ENCODE results near the gene GLA.

The GLA gene

DNA sequence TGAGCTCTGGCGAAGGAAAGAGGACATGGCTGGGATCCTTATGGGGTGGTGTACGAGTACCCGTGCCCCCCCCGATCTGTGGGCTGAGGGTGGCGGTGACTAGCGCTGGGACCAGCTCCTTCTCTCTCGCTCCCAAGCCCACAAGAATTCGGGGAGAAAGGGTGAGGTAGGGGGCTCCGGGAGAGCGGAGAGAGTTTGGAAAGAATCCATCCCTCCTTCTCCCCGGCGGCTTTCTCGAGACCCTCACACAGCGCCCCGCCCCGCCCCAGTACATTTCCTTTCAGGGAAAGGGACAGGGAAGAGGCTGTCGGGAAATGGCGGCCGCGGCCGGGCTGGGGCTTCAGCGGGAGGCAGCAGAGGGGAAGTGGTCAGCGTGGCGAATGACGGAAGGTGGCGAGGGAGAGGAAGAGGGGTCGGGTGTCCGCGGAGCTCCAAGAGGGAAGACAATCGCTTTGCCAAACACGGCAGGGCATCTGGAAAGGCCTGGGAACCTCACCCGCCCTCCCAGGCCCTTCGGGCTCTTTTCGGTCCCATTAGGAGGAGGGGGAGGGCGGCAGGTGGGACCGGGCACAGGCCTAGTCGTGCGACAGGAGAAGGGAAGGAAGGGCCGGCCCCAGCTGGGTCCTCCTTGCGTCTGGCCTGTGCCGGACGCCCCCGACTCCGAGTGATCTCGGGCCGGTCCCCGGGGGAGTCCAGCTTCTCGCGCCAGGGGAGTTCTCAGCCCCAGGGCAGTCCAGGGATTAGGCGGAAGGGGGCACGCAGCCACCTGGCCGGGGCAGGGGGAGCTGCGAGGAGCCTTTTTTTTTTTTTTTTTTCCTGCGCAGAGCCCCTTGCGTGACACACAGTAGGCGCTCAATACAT, 10.5 kb upstream of the GLA start:
- no peaks in the 10 kb centered on the region for H3K27me3 ChIP-seq (replicated peaks; ENCODE audit: control insufficient read depth, insufficient read depth, low read length)
- peak; percentile 50 for DNase-seq (ENCODE audit: extremely low read depth, insufficient read length)
- peak overlapping the region; percentile 58 for H3K4me3 ChIP-seq (replicated peaks; ENCODE audit: low read depth, low read length)
- TF ChIP-seq, protein P1, sequence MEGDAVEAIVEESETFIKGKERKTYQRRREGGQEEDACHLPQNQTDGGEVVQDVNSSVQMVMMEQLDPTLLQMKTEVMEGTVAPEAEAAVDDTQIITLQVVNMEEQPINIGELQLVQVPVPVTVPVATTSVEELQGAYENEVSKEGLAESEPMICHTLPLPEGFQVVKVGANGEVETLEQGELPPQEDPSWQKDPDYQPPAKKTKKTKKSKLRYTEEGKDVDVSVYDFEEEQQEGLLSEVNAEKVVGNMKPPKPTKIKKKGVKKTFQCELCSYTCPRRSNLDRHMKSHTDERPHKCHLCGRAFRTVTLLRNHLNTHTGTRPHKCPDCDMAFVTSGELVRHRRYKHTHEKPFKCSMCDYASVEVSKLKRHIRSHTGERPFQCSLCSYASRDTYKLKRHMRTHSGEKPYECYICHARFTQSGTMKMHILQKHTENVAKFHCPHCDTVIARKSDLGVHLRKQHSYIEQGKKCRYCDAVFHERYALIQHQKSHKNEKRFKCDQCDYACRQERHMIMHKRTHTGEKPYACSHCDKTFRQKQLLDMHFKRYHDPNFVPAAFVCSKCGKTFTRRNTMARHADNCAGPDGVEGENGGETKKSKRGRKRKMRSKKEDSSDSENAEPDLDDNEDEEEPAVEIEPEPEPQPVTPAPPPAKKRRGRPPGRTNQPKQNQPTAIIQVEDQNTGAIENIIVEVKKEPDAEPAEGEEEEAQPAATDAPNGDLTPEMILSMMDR (IDR thresholded peaks at IDR 0.05; ENCODE audit: insufficient read depth, low read length, poor library complexity, severe bottlenecking) = no peak
- no peaks in the 10 kb centered on the region for H3K36me3 ChIP-seq (ENCODE audit: control insufficient read depth, insufficient read depth, low read length)

- TF ChIP-seq, protein P1 (IDR thresholded peaks at IDR 0.05; ENCODE audit: insufficient read depth, low read length, poor library complexity, severe bottlenecking) = no peak
- Histone ChIP-seq H3K4me3 (replicated peaks; ENCODE audit: low read depth, low read length) (no peak overlapping the region), H3K36me3 (ENCODE audit: control insufficient read depth, insufficient read depth, low read length) (no peaks in the 10 kb centered on the region), H3K27me3 (replicated peaks; ENCODE audit: control insufficient read depth, insufficient read depth, low read length) (no peaks in the 10 kb centered on the region)
- no peak for DNase-seq (ENCODE audit: extremely low read depth, insufficient read length)
Measured at GRCh38 chrX:101417190-101417589, 9.5 kb upstream of the GLA start.

DNA sequence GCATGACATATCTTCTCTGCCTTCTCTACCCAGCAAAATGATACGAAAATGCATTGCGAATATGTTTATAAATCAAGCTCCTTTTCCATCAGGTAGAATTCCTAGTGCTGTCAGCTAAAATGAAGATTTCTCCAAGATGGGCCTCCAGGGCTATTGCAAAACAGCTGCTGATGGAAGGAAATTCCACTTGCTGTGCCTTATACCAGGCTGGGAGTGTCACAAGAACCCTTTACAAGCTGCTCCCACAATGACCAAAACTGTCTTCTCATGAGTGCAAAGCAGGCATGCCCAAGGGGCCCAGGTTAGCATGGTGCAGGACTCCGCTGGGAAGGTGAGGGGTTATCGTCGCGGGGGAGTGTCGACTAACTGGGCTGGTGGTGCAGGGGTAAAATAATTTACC, 9.0 kb upstream of the GLA start:
- Histone ChIP-seq H3K4me3 (replicated peaks; ENCODE audit: low read depth, low read length) (no peak overlapping the region), H3K27me3 (replicated peaks; ENCODE audit: control insufficient read depth, insufficient read depth, low read length) (no peaks in the 10 kb centered on the region), H3K36me3 (ENCODE audit: control insufficient read depth, insufficient read depth, low read length) (no peaks in the 10 kb centered on the region)
- DNase-seq (ENCODE audit: extremely low read depth, insufficient read length) = no peak
- TF ChIP-seq, protein P1 (IDR thresholded peaks at IDR 0.05; ENCODE audit: insufficient read depth, low read length, poor library complexity, severe bottlenecking) = no peak

- no peak overlapping the region for H3K4me3 ChIP-seq (replicated peaks; ENCODE audit: low read depth, low read length)
- TF ChIP-seq, protein P1 (IDR thresholded peaks at IDR 0.05; ENCODE audit: insufficient read depth, low read length, poor library complexity, severe bottlenecking) = peak; percentile 74
- H3K27me3 ChIP-seq (replicated peaks; ENCODE audit: control insufficient read depth, insufficient read depth, low read length) = no peaks in the 10 kb centered on the region
- H3K36me3 ChIP-seq (ENCODE audit: control insufficient read depth, insufficient read depth, low read length) = no peaks in the 10 kb centered on the region
- DNase-seq (ENCODE audit: extremely low read depth, insufficient read length) = peak; percentile 66
Measured at GRCh38 chrX:101415180-101416145, 7.7 kb upstream of the GLA start.

GRCh38 chrX:101411984-101412383, 4.3 kb upstream of the GLA start:
- Histone ChIP-seq H3K27me3 (replicated peaks; ENCODE audit: control insufficient read depth, insufficient read depth, low read length) (no peaks in the 10 kb centered on the region), H3K4me3 (replicated peaks; ENCODE audit: low read depth, low read length) (no peak overlapping the region), H3K36me3 (ENCODE audit: control insufficient read depth, insufficient read depth, low read length) (no peaks in the 10 kb centered on the region)
- no peak for DNase-seq (ENCODE audit: extremely low read depth, insufficient read length)
- TF ChIP-seq, protein P1 (IDR thresholded peaks at IDR 0.05; ENCODE audit: insufficient read depth, low read length, poor library complexity, severe bottlenecking) = no peak

All from GM06990 (cell line).